HEK293 (cell line): Measurements from ENCODE around the gene MAP1B.

Experiments used
- HOXD13 ChIP-seq: sonication (generic); formaldehyde crosslinking; IDR thresholded peaks from 2 replicates; pipeline ENCODE4 v1.8.0; 2022; ENCODE audit warnings: missing genetic modification reagents, borderline replicate concordance
- IKZF3 ChIP-seq: fragments of 450-650 bp; IDR thresholded peaks from 2 replicates; pipeline ENCODE4 v1.5.0; 2018; ENCODE audit warnings: missing biosample characterization, mild to moderate bottlenecking, missing genetic modification characterization, moderate library complexity
- ZNF184 ChIP-seq: fragments of 450-650 bp; IDR thresholded peaks from 2 replicates; pipeline ENCODE4 v1.5.1; 2018; ENCODE audit warnings: missing biosample characterization, mild to moderate bottlenecking, missing genetic modification characterization
- ZNF223 ChIP-seq: fragments of 450-650 bp; formaldehyde crosslinking; IDR thresholded peaks from 2 replicates; pipeline ENCODE4 v1.5.1; 2016; ENCODE audit warnings: missing biosample characterization, missing genetic modification characterization
- ZNF266 ChIP-seq: fragments of 450-650 bp; formaldehyde crosslinking; IDR thresholded peaks from 2 replicates; pipeline ENCODE4 v1.5.1; 2016; ENCODE audit warnings: missing biosample characterization, missing genetic modification characterization, low read depth
- ZNF624 ChIP-seq: fragments of 450-650 bp; formaldehyde crosslinking; IDR thresholded peaks from 2 replicates; pipeline ENCODE4 v1.5.1; 2017; ENCODE audit warnings: missing biosample characterization, missing genetic modification characterization
- ZNF626 ChIP-seq: fragments of 450-650 bp; sonication (Bioruptor Pico); formaldehyde crosslinking; IDR thresholded peaks from 2 replicates; pipeline ENCODE4 v1.5.1; 2018; ENCODE audit warnings: missing biosample characterization, missing genetic modification characterization, inconsistent platforms
- ZNF707 ChIP-seq: fragments of 450-650 bp; formaldehyde crosslinking; IDR thresholded peaks from 2 replicates; pipeline ENCODE4 v1.5.1; 2016; ENCODE audit warnings: missing biosample characterization, missing genetic modification characterization
- ZXDB ChIP-seq: fragments of 450-650 bp; formaldehyde crosslinking; IDR thresholded peaks from 2 replicates; pipeline ENCODE4 v1.5.1; 2016; ENCODE audit warnings: missing biosample characterization, missing genetic modification characterization
- TF ChIP-seq, protein P1 (sequence below): fragments of 450-650 bp; formaldehyde crosslinking; IDR thresholded peaks from 2 replicates; pipeline ENCODE4 v1.5.1; 2016; ENCODE audit warnings: missing biosample characterization, missing genetic modification characterization, borderline replicate concordance
- TF ChIP-seq, protein P2 (sequence below): fragments of 450-650 bp; formaldehyde crosslinking; IDR thresholded peaks from 2 replicates; pipeline ENCODE4 v1.5.1; 2017; ENCODE audit warnings: missing biosample characterization, missing genetic modification characterization
- TF ChIP-seq, protein P3 (sequence below): fragments of 450-650 bp; formaldehyde crosslinking; IDR thresholded peaks from 2 replicates; pipeline ENCODE4 v1.5.1; 2016; ENCODE audit warnings: missing biosample characterization, missing genetic modification characterization
- TF ChIP-seq, protein P4 (sequence below): fragments of 450-650 bp; formaldehyde crosslinking; IDR thresholded peaks from 2 replicates; pipeline ENCODE4 v1.5.1; 2016; ENCODE audit warnings: missing biosample characterization, missing genetic modification characterization
- TF ChIP-seq, protein P5 (sequence below): fragments of 450-650 bp; formaldehyde crosslinking; conservative IDR thresholded peaks from 2 replicates; pipeline ENCODE4 v1.5.1; 2016; ENCODE audit warnings: low read depth, missing biosample characterization, missing genetic modification characterization

MAP1B gene

DNA sequence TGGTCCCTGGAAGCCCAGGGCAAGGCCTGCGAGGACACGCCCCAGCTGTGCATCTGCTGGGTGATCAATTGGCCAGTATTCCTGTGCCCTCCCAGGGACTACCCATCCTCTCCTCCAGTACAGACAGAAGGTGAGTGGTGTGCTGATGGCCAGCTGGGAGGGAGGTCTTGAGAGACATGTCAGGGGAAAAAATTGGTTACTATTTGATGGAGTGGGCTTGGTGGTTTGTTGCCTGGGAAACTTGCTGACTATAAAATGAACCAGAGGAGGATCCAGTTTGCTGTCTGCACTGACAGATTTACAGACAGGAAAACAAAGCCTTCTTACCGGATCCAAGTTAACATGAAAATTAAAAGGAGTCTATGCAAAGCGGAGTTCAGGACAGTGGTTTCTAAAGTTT, 40.3 kb downstream of the MAP1B start (continued):
- TF ChIP-seq, protein P1, sequence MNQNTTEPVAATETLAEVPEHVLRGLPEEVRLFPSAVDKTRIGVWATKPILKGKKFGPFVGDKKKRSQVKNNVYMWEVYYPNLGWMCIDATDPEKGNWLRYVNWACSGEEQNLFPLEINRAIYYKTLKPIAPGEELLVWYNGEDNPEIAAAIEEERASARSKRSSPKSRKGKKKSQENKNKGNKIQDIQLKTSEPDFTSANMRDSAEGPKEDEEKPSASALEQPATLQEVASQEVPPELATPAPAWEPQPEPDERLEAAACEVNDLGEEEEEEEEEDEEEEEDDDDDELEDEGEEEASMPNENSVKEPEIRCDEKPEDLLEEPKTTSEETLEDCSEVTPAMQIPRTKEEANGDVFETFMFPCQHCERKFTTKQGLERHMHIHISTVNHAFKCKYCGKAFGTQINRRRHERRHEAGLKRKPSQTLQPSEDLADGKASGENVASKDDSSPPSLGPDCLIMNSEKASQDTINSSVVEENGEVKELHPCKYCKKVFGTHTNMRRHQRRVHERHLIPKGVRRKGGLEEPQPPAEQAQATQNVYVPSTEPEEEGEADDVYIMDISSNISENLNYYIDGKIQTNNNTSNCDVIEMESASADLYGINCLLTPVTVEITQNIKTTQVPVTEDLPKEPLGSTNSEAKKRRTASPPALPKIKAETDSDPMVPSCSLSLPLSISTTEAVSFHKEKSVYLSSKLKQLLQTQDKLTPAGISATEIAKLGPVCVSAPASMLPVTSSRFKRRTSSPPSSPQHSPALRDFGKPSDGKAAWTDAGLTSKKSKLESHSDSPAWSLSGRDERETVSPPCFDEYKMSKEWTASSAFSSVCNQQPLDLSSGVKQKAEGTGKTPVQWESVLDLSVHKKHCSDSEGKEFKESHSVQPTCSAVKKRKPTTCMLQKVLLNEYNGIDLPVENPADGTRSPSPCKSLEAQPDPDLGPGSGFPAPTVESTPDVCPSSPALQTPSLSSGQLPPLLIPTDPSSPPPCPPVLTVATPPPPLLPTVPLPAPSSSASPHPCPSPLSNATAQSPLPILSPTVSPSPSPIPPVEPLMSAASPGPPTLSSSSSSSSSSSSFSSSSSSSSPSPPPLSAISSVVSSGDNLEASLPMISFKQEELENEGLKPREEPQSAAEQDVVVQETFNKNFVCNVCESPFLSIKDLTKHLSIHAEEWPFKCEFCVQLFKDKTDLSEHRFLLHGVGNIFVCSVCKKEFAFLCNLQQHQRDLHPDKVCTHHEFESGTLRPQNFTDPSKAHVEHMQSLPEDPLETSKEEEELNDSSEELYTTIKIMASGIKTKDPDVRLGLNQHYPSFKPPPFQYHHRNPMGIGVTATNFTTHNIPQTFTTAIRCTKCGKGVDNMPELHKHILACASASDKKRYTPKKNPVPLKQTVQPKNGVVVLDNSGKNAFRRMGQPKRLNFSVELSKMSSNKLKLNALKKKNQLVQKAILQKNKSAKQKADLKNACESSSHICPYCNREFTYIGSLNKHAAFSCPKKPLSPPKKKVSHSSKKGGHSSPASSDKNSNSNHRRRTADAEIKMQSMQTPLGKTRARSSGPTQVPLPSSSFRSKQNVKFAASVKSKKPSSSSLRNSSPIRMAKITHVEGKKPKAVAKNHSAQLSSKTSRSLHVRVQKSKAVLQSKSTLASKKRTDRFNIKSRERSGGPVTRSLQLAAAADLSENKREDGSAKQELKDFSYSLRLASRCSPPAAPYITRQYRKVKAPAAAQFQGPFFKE (tag by site-specific recombination), result no peak
- TF ChIP-seq ZNF184 (tag by site-specific recombination) (no peak), ZNF223 (tag by site-specific recombination) (no peak), ZNF626 (tag by site-specific recombination) (no peak), ZNF707 (tag by site-specific recombination) (no peak), ZXDB (no peak), IKZF3 (tag by site-specific recombination) (no peak), ZNF624 (no peak), ZNF266 (tag by site-specific recombination) (no peak), HOXD13 (CRISPR knock-in tag) (no peak)
- TF ChIP-seq, protein P2, sequence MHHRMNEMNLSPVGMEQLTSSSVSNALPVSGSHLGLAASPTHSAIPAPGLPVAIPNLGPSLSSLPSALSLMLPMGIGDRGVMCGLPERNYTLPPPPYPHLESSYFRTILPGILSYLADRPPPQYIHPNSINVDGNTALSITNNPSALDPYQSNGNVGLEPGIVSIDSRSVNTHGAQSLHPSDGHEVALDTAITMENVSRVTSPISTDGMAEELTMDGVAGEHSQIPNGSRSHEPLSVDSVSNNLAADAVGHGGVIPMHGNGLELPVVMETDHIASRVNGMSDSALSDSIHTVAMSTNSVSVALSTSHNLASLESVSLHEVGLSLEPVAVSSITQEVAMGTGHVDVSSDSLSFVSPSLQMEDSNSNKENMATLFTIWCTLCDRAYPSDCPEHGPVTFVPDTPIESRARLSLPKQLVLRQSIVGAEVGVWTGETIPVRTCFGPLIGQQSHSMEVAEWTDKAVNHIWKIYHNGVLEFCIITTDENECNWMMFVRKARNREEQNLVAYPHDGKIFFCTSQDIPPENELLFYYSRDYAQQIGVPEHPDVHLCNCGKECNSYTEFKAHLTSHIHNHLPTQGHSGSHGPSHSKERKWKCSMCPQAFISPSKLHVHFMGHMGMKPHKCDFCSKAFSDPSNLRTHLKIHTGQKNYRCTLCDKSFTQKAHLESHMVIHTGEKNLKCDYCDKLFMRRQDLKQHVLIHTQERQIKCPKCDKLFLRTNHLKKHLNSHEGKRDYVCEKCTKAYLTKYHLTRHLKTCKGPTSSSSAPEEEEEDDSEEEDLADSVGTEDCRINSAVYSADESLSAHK (tag by site-specific recombination), result no peak
- TF ChIP-seq, protein P3, sequence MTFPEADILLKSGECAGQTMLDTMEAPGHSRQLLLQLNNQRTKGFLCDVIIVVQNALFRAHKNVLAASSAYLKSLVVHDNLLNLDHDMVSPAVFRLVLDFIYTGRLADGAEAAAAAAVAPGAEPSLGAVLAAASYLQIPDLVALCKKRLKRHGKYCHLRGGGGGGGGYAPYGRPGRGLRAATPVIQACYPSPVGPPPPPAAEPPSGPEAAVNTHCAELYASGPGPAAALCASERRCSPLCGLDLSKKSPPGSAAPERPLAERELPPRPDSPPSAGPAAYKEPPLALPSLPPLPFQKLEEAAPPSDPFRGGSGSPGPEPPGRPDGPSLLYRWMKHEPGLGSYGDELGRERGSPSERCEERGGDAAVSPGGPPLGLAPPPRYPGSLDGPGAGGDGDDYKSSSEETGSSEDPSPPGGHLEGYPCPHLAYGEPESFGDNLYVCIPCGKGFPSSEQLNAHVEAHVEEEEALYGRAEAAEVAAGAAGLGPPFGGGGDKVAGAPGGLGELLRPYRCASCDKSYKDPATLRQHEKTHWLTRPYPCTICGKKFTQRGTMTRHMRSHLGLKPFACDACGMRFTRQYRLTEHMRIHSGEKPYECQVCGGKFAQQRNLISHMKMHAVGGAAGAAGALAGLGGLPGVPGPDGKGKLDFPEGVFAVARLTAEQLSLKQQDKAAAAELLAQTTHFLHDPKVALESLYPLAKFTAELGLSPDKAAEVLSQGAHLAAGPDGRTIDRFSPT (tag by site-specific recombination), result no peak
- TF ChIP-seq, protein P4, sequence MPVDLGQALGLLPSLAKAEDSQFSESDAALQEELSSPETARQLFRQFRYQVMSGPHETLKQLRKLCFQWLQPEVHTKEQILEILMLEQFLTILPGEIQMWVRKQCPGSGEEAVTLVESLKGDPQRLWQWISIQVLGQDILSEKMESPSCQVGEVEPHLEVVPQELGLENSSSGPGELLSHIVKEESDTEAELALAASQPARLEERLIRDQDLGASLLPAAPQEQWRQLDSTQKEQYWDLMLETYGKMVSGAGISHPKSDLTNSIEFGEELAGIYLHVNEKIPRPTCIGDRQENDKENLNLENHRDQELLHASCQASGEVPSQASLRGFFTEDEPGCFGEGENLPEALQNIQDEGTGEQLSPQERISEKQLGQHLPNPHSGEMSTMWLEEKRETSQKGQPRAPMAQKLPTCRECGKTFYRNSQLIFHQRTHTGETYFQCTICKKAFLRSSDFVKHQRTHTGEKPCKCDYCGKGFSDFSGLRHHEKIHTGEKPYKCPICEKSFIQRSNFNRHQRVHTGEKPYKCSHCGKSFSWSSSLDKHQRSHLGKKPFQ, result no peak
- TF ChIP-seq, protein P5, sequence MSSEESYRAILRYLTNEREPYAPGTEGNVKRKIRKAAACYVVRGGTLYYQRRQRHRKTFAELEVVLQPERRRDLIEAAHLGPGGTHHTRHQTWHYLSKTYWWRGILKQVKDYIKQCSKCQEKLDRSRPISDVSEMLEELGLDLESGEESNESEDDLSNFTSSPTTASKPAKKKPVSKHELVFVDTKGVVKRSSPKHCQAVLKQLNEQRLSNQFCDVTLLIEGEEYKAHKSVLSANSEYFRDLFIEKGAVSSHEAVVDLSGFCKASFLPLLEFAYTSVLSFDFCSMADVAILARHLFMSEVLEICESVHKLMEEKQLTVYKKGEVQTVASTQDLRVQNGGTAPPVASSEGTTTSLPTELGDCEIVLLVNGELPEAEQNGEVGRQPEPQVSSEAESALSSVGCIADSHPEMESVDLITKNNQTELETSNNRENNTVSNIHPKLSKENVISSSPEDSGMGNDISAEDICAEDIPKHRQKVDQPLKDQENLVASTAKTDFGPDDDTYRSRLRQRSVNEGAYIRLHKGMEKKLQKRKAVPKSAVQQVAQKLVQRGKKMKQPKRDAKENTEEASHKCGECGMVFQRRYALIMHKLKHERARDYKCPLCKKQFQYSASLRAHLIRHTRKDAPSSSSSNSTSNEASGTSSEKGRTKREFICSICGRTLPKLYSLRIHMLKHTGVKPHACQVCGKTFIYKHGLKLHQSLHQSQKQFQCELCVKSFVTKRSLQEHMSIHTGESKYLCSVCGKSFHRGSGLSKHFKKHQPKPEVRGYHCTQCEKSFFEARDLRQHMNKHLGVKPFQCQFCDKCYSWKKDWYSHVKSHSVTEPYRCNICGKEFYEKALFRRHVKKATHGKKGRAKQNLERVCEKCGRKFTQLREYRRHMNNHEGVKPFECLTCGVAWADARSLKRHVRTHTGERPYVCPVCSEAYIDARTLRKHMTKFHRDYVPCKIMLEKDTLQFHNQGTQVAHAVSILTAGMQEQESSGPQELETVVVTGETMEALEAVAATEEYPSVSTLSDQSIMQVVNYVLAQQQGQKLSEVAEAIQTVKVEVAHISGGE (tag by site-specific recombination), result no peak
